K562 (cell line): ENCODE data around the gene KCNQ4. TPM values are rescaled to one million over a fixed set of nuclear protein-coding genes. Genes with fewer than 3 reads are reported as not detected.

ENCODE experiments used
- BCOR ChIP-seq: fragments of 450-650 bp; IDR thresholded peaks from 2 replicates; pipeline ENCODE4 v1.6.1; 2016
- E2F3 ChIP-seq: fragments of 250-450 bp; sonication (Bioruptor Pico); IDR thresholded peaks from 2 replicates; pipeline ENCODE4 v1.4.0; 2020; ENCODE audit warnings: mild to moderate bottlenecking
- GATAD2B ChIP-seq: fragments of 450-650 bp; IDR thresholded peaks from 2 replicates; pipeline ENCODE4 v1.6.1; 2017; ENCODE audit warnings: mild to moderate bottlenecking, borderline replicate concordance
- HDAC6 ChIP-seq: IDR thresholded peaks from 2 replicates; pipeline ENCODE4 v1.6.1; 2012; ENCODE audit warnings: low read depth, mild to moderate bottlenecking, control low read depth, inconsistent platforms, low read length, moderate library complexity
- JUN ChIP-seq, 2 experiments: sonication (generic) in 1 of 2; formaldehyde crosslinking in 1 of 2; IDR thresholded peaks; 2 replicates each; pipeline versions ENCODE4 v1.6.1 to v1.8.0; 2012 to 2022; ENCODE audit warnings: borderline replicate concordance in 2 of 2, mild to moderate bottlenecking in 2 of 2, improper control_type of control experiment in 1 of 2, low read depth in 1 of 2, low read length in 1 of 2, missing genetic modification reagents in 1 of 2
- KLF10 ChIP-seq: fragments of 250-450 bp; sonication (Bioruptor Pico); IDR thresholded peaks from 2 replicates; pipeline ENCODE4 v1.6.1; 2021; ENCODE audit warnings: matching md5 sums
- PRPF4 ChIP-seq: fragments of 200-400 bp; formaldehyde crosslinking; IDR thresholded peaks from one replicate; pipeline ENCODE4 v1.6.1; 2017; ENCODE audit warnings: low read length, low read depth, mild to moderate bottlenecking; ENCODE audit not compliant: insufficient read depth, poor library complexity, severe bottlenecking
- polyA plus RNA-seq, 8 experiments: library from polyadenylated mRNA; depleted of rRNA in 4 of 8; stranded (reverse) in 5 of 8; unstranded in 3 of 8; fragments of >200 nt; fragmentation: Nextera tagmentation in 2 of 8; fragmentation: Illumina TruSeq in 1 of 8; extraction: Ambion mirVana in 2 of 8; extraction: Trizol in 1 of 8; gene quantifications; 2 replicates each; pipeline versions ENCODE4 v1.2.1 to v1.2.3, GENCODE V29; 2011 to 2014; ENCODE audit warnings: inconsistent platforms in 1 of 8, missing spikeins in 1 of 8
- total RNA-seq, 7 experiments: library from RNA; depleted of rRNA in 6 of 7; stranded (reverse); fragments of >200 nt in 6 of 7; fragmentation: Illumina TruSeq in 2 of 7; extraction: Trizol in 2 of 7; gene quantifications; 2 replicates each; pipeline versions ENCODE4 v1.2.1 to v1.2.3, GENCODE V29; 2011 to 2021; ENCODE audit warnings: low replicate concordance in 1 of 7
- TF ChIP-seq, protein P1 (sequence below), 2 experiments: fragments of 450-650 bp; IDR thresholded peaks; 2 replicates each; pipeline ENCODE4 v1.6.1; 2018; ENCODE audit warnings: mild to moderate bottlenecking in 2 of 2, low read depth in 1 of 2; ENCODE audit not compliant: partially characterized antibody in 2 of 2
- TF ChIP-seq, protein P2 (sequence below): sonication (generic); formaldehyde crosslinking; IDR thresholded peaks from 2 replicates; pipeline ENCODE4 v1.8.0; 2022; ENCODE audit warnings: missing genetic modification reagents, mild to moderate bottlenecking, borderline replicate concordance
- TF ChIP-seq, protein P3 (sequence below): IDR thresholded peaks from 3 replicates; pipeline ENCODE4 v1.6.1; 2011; ENCODE audit warnings: borderline replicate concordance, mild to moderate bottlenecking, moderate library complexity; ENCODE audit not compliant: insufficient read length; ENCODE audit errors: extremely low read depth
- TF ChIP-seq, protein P4 (sequence below): sonication (generic); formaldehyde crosslinking; IDR thresholded peaks from 2 replicates; pipeline ENCODE4 v1.8.1; 2023; ENCODE audit warnings: mild to moderate bottlenecking, missing genetic modification reagents

The KCNQ4 gene
- total and polyA plus RNA-seq, 9 of the 15 experiments (the other 6 are each of a cell fraction or from before 2014, with no cell fraction given) = 0.07 to 4.1 (median 0.79) TPM

GRCh38 chr1:40884055-40884795, 100.6 kb downstream of the KCNQ4 start (continued):
- TF ChIP-seq, protein P1, sequence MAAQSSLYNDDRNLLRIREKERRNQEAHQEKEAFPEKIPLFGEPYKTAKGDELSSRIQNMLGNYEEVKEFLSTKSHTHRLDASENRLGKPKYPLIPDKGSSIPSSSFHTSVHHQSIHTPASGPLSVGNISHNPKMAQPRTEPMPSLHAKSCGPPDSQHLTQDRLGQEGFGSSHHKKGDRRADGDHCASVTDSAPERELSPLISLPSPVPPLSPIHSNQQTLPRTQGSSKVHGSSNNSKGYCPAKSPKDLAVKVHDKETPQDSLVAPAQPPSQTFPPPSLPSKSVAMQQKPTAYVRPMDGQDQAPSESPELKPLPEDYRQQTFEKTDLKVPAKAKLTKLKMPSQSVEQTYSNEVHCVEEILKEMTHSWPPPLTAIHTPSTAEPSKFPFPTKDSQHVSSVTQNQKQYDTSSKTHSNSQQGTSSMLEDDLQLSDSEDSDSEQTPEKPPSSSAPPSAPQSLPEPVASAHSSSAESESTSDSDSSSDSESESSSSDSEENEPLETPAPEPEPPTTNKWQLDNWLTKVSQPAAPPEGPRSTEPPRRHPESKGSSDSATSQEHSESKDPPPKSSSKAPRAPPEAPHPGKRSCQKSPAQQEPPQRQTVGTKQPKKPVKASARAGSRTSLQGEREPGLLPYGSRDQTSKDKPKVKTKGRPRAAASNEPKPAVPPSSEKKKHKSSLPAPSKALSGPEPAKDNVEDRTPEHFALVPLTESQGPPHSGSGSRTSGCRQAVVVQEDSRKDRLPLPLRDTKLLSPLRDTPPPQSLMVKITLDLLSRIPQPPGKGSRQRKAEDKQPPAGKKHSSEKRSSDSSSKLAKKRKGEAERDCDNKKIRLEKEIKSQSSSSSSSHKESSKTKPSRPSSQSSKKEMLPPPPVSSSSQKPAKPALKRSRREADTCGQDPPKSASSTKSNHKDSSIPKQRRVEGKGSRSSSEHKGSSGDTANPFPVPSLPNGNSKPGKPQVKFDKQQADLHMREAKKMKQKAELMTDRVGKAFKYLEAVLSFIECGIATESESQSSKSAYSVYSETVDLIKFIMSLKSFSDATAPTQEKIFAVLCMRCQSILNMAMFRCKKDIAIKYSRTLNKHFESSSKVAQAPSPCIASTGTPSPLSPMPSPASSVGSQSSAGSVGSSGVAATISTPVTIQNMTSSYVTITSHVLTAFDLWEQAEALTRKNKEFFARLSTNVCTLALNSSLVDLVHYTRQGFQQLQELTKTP (IDR thresholded peaks at IDR 0.05; ENCODE audit: low read depth in 1 of 2, partially characterized antibody in 2 of 2) = no peak
- TF ChIP-seq KLF10 = no peak
- TF ChIP-seq BCOR = no peak
- TF ChIP-seq E2F3 (CRISPR knock-in tag) = no peak
- TF ChIP-seq, protein P2, sequence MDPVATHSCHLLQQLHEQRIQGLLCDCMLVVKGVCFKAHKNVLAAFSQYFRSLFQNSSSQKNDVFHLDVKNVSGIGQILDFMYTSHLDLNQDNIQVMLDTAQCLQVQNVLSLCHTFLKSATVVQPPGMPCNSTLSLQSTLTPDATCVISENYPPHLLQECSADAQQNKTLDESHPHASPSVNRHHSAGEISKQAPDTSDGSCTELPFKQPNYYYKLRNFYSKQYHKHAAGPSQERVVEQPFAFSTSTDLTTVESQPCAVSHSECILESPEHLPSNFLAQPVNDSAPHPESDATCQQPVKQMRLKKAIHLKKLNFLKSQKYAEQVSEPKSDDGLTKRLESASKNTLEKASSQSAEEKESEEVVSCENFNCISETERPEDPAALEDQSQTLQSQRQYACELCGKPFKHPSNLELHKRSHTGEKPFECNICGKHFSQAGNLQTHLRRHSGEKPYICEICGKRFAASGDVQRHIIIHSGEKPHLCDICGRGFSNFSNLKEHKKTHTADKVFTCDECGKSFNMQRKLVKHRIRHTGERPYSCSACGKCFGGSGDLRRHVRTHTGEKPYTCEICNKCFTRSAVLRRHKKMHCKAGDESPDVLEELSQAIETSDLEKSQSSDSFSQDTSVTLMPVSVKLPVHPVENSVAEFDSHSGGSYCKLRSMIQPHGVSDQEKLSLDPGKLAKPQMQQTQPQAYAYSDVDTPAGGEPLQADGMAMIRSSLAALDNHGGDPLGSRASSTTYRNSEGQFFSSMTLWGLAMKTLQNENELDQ (CRISPR knock-in tag) = no peak
- TF ChIP-seq HDAC6 = no peak
- TF ChIP-seq, protein P3, sequence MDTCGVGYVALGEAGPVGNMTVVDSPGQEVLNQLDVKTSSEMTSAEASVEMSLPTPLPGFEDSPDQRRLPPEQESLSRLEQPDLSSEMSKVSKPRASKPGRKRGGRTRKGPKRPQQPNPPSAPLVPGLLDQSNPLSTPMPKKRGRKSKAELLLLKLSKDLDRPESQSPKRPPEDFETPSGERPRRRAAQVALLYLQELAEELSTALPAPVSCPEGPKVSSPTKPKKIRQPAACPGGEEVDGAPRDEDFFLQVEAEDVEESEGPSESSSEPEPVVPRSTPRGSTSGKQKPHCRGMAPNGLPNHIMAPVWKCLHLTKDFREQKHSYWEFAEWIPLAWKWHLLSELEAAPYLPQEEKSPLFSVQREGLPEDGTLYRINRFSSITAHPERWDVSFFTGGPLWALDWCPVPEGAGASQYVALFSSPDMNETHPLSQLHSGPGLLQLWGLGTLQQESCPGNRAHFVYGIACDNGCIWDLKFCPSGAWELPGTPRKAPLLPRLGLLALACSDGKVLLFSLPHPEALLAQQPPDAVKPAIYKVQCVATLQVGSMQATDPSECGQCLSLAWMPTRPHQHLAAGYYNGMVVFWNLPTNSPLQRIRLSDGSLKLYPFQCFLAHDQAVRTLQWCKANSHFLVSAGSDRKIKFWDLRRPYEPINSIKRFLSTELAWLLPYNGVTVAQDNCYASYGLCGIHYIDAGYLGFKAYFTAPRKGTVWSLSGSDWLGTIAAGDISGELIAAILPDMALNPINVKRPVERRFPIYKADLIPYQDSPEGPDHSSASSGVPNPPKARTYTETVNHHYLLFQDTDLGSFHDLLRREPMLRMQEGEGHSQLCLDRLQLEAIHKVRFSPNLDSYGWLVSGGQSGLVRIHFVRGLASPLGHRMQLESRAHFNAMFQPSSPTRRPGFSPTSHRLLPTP = no peak
- TF ChIP-seq, protein P4, sequence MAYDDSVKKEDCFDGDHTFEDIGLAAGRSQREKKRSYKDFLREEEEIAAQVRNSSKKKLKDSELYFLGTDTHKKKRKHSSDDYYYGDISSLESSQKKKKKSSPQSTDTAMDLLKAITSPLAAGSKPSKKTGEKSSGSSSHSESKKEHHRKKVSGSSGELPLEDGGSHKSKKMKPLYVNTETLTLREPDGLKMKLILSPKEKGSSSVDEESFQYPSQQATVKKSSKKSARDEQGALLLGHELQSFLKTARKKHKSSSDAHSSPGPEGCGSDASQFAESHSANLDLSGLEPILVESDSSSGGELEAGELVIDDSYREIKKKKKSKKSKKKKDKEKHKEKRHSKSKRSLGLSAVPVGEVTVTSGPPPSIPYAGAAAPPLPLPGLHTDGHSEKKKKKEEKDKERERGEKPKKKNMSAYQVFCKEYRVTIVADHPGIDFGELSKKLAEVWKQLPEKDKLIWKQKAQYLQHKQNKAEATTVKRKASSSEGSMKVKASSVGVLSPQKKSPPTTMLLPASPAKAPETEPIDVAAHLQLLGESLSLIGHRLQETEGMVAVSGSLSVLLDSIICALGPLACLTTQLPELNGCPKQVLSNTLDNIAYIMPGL (CRISPR knock-in tag) = no peak
- TF ChIP-seq GATAD2B = no peak
- TF ChIP-seq PRPF4 = no peak
- no peak for TF ChIP-seq JUN (IDR thresholded peaks at IDR 0.05; ENCODE audit: borderline replicate concordance, low read depth, low read length)
- TF ChIP-seq JUN (CRISPR knock-in tag; IDR thresholded peaks at IDR 0.05; ENCODE audit: borderline replicate concordance) = no peak
